ENCODE measurements around the gene SLC25A14.

DNA sequence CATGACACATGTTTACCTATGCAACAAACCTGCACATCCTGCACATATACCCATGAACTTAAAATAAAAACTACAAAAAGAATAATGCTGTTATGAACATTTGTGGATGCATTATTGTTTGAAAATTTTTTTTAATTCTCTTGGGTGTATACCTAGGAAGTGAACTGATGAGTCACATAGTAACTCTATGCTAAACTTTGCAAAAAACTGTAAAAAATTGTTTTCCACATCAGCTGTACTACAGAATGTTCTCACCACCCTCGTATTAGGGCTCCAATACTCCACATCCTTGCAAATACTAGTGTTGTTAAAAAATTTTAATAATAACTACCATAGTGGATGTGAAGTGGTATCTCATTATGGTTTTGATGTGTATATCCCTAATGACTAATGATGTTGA, 37.7 kb upstream of the SLC25A14 start:
- TF ChIP-seq CTCF (IDR thresholded peaks at IDR 0.05): no peak
- TF ChIP-seq POLR2A (IDR thresholded peaks at IDR 0.05): no peak

Measured in ovary (tissue), 3 donors.